Hepatocyte (in vitro differentiated cells): Measurements from ENCODE around the gene ZNF544.

Experiments used
- CTCF ChIP-seq: fragments of 200-600 bp; sonication (generic); IDR thresholded peaks from 2 replicates; pipeline ENCODE4 v1.5.1; 2016; ENCODE audit warnings: antibody characterized with exemption, mild to moderate bottlenecking; ENCODE audit not compliant: poor library complexity
- EZH2phosphoT487 ChIP-seq: fragments of 200-600 bp; sonication (generic); IDR thresholded peaks from one replicate; pipeline ENCODE4 v1.6.1; 2018; ENCODE audit warnings: antibody characterized with exemption, mild to moderate bottlenecking, low read depth, moderate library complexity; ENCODE audit not compliant: unreplicated experiment, severe bottlenecking

DNA sequence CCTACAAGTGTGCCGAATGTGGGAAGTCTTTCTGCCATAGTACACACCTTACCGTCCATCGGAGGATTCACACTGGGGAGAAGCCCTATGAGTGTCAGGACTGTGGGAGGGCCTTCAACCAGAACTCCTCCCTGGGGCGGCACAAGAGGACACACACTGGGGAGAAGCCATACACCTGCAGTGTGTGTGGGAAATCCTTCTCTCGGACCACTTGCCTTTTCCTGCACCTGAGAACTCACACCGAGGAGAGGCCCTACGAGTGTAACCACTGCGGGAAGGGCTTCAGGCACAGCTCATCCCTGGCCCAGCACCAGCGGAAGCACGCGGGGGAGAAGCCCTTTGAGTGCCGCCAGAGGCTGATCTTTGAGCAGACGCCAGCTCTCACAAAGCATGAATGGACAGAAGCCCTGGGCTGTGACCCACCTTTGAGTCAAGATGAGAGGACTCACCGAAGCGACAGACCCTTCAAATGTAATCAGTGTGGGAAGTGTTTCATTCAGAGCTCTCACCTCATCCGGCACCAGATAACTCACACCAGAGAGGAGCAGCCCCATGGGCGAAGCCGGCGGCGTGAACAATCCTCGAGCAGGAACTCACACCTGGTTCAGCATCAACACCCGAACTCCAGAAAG lies 66.1 kb downstream of the ZNF544 start:
- no peak for TF ChIP-seq CTCF
- TF ChIP-seq EZH2phosphoT487, result no peak
